GM23248 (cell line): ENCODE results near the gene SLC24A4.

Source experiments
- EZH2 ChIP-seq: fragments of 200-600 bp; sonication (generic); IDR thresholded peaks from 2 replicates; pipeline ENCODE4 v1.6.1; 2018; ENCODE audit warnings: antibody characterized with exemption, mild to moderate bottlenecking; ENCODE audit not compliant: insufficient read depth, poor library complexity, severe bottlenecking
- EZH2phosphoT487 ChIP-seq: fragments of 200-600 bp; sonication (generic); IDR thresholded peaks from 2 replicates; pipeline ENCODE4 v1.6.1; 2018; ENCODE audit warnings: antibody characterized with exemption, moderate library complexity, mild to moderate bottlenecking, low read depth; ENCODE audit not compliant: insufficient read depth

GRCh38 chr14:92492258-92492657, 169.3 kb downstream of the SLC24A4 start:
- no peak for TF ChIP-seq EZH2
- TF ChIP-seq EZH2phosphoT487 = no peak
